GM10266 (cell line): ENCODE data around the gene AVPI1.

ENCODE experiments used
- DNase-seq: peaks from one replicate; pipeline ENCODE4 v3.0.0; 2012; ENCODE audit errors: extremely low spot score
- CTCF ChIP-seq: IDR thresholded peaks from 2 replicates; pipeline ENCODE4 v1.5.1; 2012; ENCODE audit warnings: mild to moderate bottlenecking, low read depth; ENCODE audit not compliant: control insufficient read depth, insufficient read depth; ENCODE audit errors: missing control alignments

AVPI1 gene

GRCh38 chr10:97676770-97677581, 10.1 kb downstream of the AVPI1 start:
- TF ChIP-seq CTCF, result peak; percentile 74
- peak; percentile 74 for DNase-seq

- DNase-seq, result no peak
Observed at GRCh38 chr10:97675222-97675621, 11.8 kb downstream of the AVPI1 start.

GRCh38 chr10:97673736-97674525, 13.1 kb downstream of the AVPI1 start:
- DNase-seq, result no peak
- no peak for TF ChIP-seq CTCF

More at GRCh38 chr10:97675222-97675621, 11.8 kb downstream of the AVPI1 start:
- no peak for TF ChIP-seq CTCF

- no peak for DNase-seq
- TF ChIP-seq CTCF, result no peak
Observed at GRCh38 chr10:97669571-97669970, 17.5 kb downstream of the AVPI1 start.

- no peak for TF ChIP-seq CTCF
- DNase-seq, result no peak
Observed at GRCh38 chr10:97667463-97667862, 19.6 kb downstream of the AVPI1 start.

- TF ChIP-seq CTCF, result no peak
- DNase-seq, result no peak
Observed at GRCh38 chr10:97666992-97667391, 20.0 kb downstream of the AVPI1 start.

GRCh38 chr10:97664282-97664850, 22.7 kb downstream of the AVPI1 start:
- no peak for DNase-seq
- no peak for TF ChIP-seq CTCF
